AG09319 (cell line): ENCODE results near the gene ARHGDIG.

ENCODE experiments used
- DNase-seq: peaks from one replicate; pipeline ENCODE4 v3.0.0-alpha.2; 2010; ENCODE audit warnings: low read depth; ENCODE audit errors: extremely low read depth
- TF ChIP-seq, protein P1 (sequence below): IDR thresholded peaks from 2 replicates; pipeline ENCODE4 v1.5.1; 2011; ENCODE audit warnings: low read depth, mild to moderate bottlenecking, inconsistent platforms, low read length, moderate library complexity

Gene ARHGDIG

DNA sequence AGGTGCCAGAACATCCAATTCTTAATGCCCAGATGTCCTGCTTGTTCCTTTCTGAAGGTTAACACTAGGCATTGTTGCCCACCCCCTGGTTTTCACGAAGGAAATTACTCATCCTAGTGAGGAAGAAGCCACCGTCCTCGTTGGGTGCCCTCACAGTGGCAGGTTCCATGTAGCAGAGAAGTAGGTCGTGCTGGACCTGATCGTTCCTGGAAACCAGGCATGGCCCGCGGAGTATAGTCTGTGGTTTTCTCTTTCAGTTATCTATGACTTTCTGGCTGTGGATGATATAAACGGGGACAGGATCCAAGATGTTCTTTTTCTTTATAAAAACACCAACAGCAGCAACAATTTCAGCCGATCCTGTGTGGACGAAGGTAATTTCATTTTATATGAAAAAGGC is 21.2 kb upstream of the ARHGDIG start:
- no peak for DNase-seq
- TF ChIP-seq, protein P1, sequence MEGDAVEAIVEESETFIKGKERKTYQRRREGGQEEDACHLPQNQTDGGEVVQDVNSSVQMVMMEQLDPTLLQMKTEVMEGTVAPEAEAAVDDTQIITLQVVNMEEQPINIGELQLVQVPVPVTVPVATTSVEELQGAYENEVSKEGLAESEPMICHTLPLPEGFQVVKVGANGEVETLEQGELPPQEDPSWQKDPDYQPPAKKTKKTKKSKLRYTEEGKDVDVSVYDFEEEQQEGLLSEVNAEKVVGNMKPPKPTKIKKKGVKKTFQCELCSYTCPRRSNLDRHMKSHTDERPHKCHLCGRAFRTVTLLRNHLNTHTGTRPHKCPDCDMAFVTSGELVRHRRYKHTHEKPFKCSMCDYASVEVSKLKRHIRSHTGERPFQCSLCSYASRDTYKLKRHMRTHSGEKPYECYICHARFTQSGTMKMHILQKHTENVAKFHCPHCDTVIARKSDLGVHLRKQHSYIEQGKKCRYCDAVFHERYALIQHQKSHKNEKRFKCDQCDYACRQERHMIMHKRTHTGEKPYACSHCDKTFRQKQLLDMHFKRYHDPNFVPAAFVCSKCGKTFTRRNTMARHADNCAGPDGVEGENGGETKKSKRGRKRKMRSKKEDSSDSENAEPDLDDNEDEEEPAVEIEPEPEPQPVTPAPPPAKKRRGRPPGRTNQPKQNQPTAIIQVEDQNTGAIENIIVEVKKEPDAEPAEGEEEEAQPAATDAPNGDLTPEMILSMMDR: no peak

GRCh38 chr16:259814-260253 is 20.6 kb upstream of the ARHGDIG start:
- TF ChIP-seq, protein P1: no peak
- DNase-seq: no peak

GRCh38 chr16:260326-260725 is 20.1 kb upstream of the ARHGDIG start:
- TF ChIP-seq, protein P1: no peak
- DNase-seq: no peak

- TF ChIP-seq, protein P1: no peak
- DNase-seq: no peak
Observed at GRCh38 chr16:261031-261691, 19.2 kb upstream of the ARHGDIG start.

DNA sequence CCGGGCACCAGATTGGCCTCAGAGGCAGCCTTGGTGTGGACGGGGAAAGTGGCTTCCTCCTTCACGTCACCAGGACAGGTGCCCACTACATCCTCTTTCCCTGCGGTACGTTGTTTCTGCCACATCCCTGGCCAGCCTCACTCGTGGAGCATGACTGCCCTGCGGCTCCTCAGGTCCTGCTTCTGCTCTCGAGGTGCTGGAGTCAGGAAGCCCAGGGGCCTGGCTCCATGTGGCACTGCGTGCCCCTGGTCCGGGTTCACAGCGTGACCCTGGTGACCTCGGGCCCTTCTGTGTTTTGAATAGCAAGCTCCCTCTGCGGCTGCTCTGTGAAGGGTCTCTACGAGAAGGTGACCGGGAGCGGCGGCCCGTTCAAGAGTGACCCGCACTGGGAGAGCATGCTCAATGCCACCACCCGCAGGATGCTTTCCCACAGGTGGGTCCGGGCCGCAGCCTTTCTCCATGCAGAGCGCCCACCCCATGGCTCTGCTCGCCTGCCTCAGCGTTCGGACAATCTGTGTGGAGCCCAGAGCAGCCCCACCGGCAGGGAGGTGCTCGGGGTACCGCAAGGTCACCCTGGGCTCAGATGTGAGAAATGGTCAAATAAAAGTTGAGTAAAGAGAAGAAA is 18.2 kb upstream of the ARHGDIG start:
- no peak for DNase-seq
- TF ChIP-seq, protein P1: no peak

DNA sequence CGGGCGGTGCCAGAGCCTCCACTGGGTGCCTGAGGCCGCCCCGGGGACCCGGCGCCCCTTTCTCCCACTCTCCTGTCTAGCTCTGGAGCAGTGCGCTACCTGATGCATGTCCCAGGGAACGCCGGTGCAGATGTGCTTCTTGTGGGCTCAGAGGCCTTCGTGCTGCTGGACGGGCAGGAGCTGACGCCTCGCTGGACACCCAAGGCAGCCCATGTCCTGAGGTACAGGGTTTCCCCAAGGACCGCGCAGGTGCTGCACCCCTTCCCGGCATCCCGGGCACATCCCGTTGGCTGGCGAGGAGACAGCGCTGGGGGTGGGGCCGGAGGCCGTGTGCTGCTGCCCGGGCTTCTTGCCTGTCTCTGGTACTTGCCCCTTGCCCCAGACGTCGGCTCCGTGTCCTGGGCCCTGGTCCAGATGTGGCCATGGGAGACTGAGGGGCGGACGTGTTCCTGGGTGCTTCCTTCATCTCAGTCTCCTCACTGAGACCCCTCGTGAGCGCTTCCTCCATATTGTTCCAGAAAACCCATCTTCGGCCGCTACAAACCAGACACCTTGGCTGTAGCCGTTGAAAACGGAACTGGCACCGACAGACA is 17.1 kb upstream of the ARHGDIG start:
- TF ChIP-seq, protein P1: no peak
- DNase-seq: no peak

GRCh38 chr16:263944-264343 is 16.4 kb upstream of the ARHGDIG start:
- TF ChIP-seq, protein P1: no peak

More at GRCh38 chr16:263944-264343, 16.4 kb upstream of the ARHGDIG start:
- DNase-seq: no peak
